Smooth muscle cell (in vitro differentiated cells): ENCODE data around the gene AIRE. TPM values are rescaled to one million over a fixed set of nuclear protein-coding genes. Genes with fewer than 3 reads are reported as not detected.

Experiments
- DNase-seq: peaks from one replicate; lab custom pipeline; 2025; ENCODE audit not compliant: unreplicated experiment; lab: John Stamatoyannopoulos, UW
- H2AFZ ChIP-seq: fragments of 200-600 bp; sonication (generic); 2 replicates; pipeline ENCODE4 v1.6.0; 2016; ENCODE audit warnings: antibody characterized with exemption, low read depth, mild to moderate bottlenecking
- H3F3A ChIP-seq: fragments of 200-600 bp; sonication (generic); 2 replicates; pipeline ENCODE4 v1.6.0; 2017; ENCODE audit warnings: antibody characterized with exemption, low read depth
- H3K27ac ChIP-seq: fragments of 200-600 bp; sonication (generic); 2 replicates; pipeline ENCODE4 v1.5.1; 2016; ENCODE audit warnings: low read depth, mild to moderate bottlenecking
- H3K27me3 ChIP-seq: fragments of 200-600 bp; sonication (generic); 2 replicates; pipeline ENCODE4 v1.6.1; 2016; ENCODE audit warnings: low read depth, mild to moderate bottlenecking
- H3K36me3 ChIP-seq: fragments of 200-600 bp; sonication (generic); 2 replicates; pipeline ENCODE4 v1.5.1; 2016; ENCODE audit warnings: low read depth
- H3K4me1 ChIP-seq: fragments of 200-600 bp; sonication (generic); 2 replicates; pipeline ENCODE4 v1.5.1; 2016; ENCODE audit warnings: low read depth
- H3K4me2 ChIP-seq: fragments of 200-600 bp; sonication (generic); 2 replicates; pipeline ENCODE4 v1.6.0; 2016; ENCODE audit warnings: mild to moderate bottlenecking
- H3K4me3 ChIP-seq: fragments of 200-600 bp; sonication (generic); 2 replicates; pipeline ENCODE4 v1.5.1; 2016; ENCODE audit warnings: mild to moderate bottlenecking
- H3K79me2 ChIP-seq: fragments of 200-600 bp; sonication (generic); 2 replicates; pipeline ENCODE4 v1.6.0; 2016; ENCODE audit warnings: low read depth, mild to moderate bottlenecking
- H3K9ac ChIP-seq: fragments of 200-600 bp; sonication (generic); 2 replicates; pipeline ENCODE4 v1.6.0; 2016; ENCODE audit warnings: low read depth
- H3K9me3 ChIP-seq: fragments of 200-600 bp; sonication (generic); replicated peaks from 2 replicates; pipeline ENCODE4 v1.5.1; 2016; ENCODE audit warnings: low read depth
- H4K20me1 ChIP-seq: fragments of 200-600 bp; sonication (generic); 2 replicates; pipeline ENCODE4 v1.6.0; 2016; ENCODE audit warnings: low read depth
- CTCF ChIP-seq: fragments of 200-600 bp; sonication (generic); IDR thresholded peaks from 2 replicates; pipeline ENCODE4 v1.5.1; 2017; ENCODE audit warnings: borderline replicate concordance, mild to moderate bottlenecking, antibody characterized with exemption; ENCODE audit not compliant: insufficient read depth, poor library complexity, severe bottlenecking
- WGBS: methylation state at CpG from one replicate; pipeline ENCODE4 v1.1.7; 2016; ENCODE audit warnings: low lambda C conversion rate; 5-methylcytosine and 5-hydroxymethylcytosine counted together
- polyA plus RNA-seq: library from polyadenylated mRNA; unstranded; fragments of >200 nt; fragmentation: Nextera tagmentation; extraction: Ambion mirVana; gene quantifications from 2 replicates; pipeline ENCODE4 v1.2.1, GENCODE V29; 2016
- total RNA-seq: library from RNA; depleted of rRNA; stranded (reverse); fragments of >200 nt; gene quantifications from 2 replicates; pipeline ENCODE4 v1.2.3, GENCODE V29; 2014

AIRE gene
- total and polyA plus RNA-seq, 2 experiments from 2014 or later: 0.27 to 1.1 TPM

- no peaks in the 10 kb centered on the region for H3K36me3 ChIP-seq
- H3K4me3 ChIP-seq: no peak overlapping the region
- H4K20me1 ChIP-seq: peaks cover 58% of the 10 kb centered on the region
- H3K4me2 ChIP-seq: no peak overlapping the region
- H2AFZ ChIP-seq: no peak overlapping the region
- TF ChIP-seq CTCF: no peak
- no peak overlapping the region for H3K9ac ChIP-seq
- H3K4me1 ChIP-seq: no peaks in the 10 kb centered on the region
- WGBS: 94% methylated on average over 26 of the region's 28 CpGs
- no peak overlapping the region for H3K27ac ChIP-seq
- no peak for DNase-seq
- no peaks in the 10 kb centered on the region for H3F3A ChIP-seq
- H3K9me3 ChIP-seq: no peaks in the 10 kb centered on the region
- no peaks in the 10 kb centered on the region for H3K27me3 ChIP-seq
- peaks cover 9% of the 10 kb centered on the region for H3K79me2 ChIP-seq
Observed at GRCh38 chr21:44310628-44311507, 25.2 kb downstream of the AIRE start.

- DNase-seq: no peak
- peaks cover 46% of the 10 kb centered on the region for H4K20me1 ChIP-seq
- peaks cover 4% of the 10 kb centered on the region for H3K79me2 ChIP-seq
- no peaks in the 10 kb centered on the region for H3K9me3 ChIP-seq
- H3K36me3 ChIP-seq: no peaks in the 10 kb centered on the region
- H3K27ac ChIP-seq: no peak overlapping the region
- H2AFZ ChIP-seq: no peak overlapping the region
- no peak for TF ChIP-seq CTCF
- no peaks in the 10 kb centered on the region for H3K27me3 ChIP-seq
- no peaks in the 10 kb centered on the region for H3F3A ChIP-seq
- H3K4me2 ChIP-seq: no peak overlapping the region
- 97% methylated on average over 21 of the region's 22 CpGs for WGBS
- no peak overlapping the region for H3K4me3 ChIP-seq
- no peak overlapping the region for H3K9ac ChIP-seq
- H3K4me1 ChIP-seq: no peaks in the 10 kb centered on the region
Observed at GRCh38 chr21:44312089-44312488, 26.4 kb downstream of the AIRE start.

GRCh38 chr21:44312716-44313115 lies 27.0 kb downstream of the AIRE start:
- Histone ChIP-seq H3K9me3 (no peaks in the 10 kb centered on the region), H3K27ac (no peak overlapping the region), H2AFZ (no peak overlapping the region), H4K20me1 (peaks cover 40% of the 10 kb centered on the region), H3K27me3 (no peaks in the 10 kb centered on the region), H3F3A (no peaks in the 10 kb centered on the region), H3K9ac (no peak overlapping the region), H3K4me2 (no peak overlapping the region), H3K79me2 (no peaks in the 10 kb centered on the region), H3K36me3 (no peaks in the 10 kb centered on the region), H3K4me1 (no peaks in the 10 kb centered on the region), H3K4me3 (no peak overlapping the region)
- TF ChIP-seq CTCF: no peak
- WGBS: 96% methylated on average over 19 of the region's 19 CpGs
- no peak for DNase-seq

GRCh38 chr21:44313451-44313850 lies 27.8 kb downstream of the AIRE start:
- WGBS: 96% methylated on average over 13 of the region's 13 CpGs
- no peak overlapping the region for H3K27ac ChIP-seq
- no peak for DNase-seq
- no peaks in the 10 kb centered on the region for H3K36me3 ChIP-seq
- no peak overlapping the region for H3K9ac ChIP-seq
- H3K27me3 ChIP-seq: no peaks in the 10 kb centered on the region
- no peaks in the 10 kb centered on the region for H3K9me3 ChIP-seq
- H3F3A ChIP-seq: no peaks in the 10 kb centered on the region
- H3K4me3 ChIP-seq: no peak overlapping the region
- no peak overlapping the region for H2AFZ ChIP-seq
- no peaks in the 10 kb centered on the region for H3K4me1 ChIP-seq
- H3K4me2 ChIP-seq: no peak overlapping the region
- no peaks in the 10 kb centered on the region for H3K79me2 ChIP-seq
- H4K20me1 ChIP-seq: peaks cover 34% of the 10 kb centered on the region
- TF ChIP-seq CTCF: no peak
